Loucy (cell line): ENCODE measurements around the gene EPHB3.

Experiments
- EZH2phosphoT487 ChIP-seq: fragments of 200-600 bp; IDR thresholded peaks from 2 replicates; pipeline ENCODE4 v1.6.1; 2018; ENCODE audit warnings: antibody characterized with exemption, mild to moderate bottlenecking, moderate library complexity, borderline replicate concordance
- TF ChIP-seq, protein P1 (sequence below): fragments of 200-600 bp; sonication (generic); conservative IDR thresholded peaks from 2 replicates; pipeline ENCODE4 v1.5.1; 2014; ENCODE audit warnings: mild to moderate bottlenecking, antibody characterized with exemption, low read length

DNA sequence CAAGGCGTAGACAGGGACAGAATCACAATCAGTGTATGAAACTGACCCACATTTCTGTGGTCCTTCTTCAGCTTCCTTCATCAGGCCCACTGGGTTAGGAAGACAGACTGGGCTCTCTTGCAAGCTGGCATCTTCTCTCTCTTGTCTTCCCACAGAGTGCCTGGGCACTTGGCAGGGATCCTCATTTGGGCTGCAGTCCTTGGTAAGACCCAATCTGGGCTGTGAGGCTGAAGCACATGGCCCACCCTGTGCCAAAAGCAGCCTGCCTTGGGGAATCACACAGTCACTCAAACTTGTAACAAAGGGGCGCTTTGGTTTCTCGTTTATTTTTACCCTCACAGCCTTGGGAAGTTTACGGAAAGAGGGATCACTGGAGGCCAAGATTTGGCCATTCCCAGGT, 8.2 kb upstream of the EPHB3 start:
- TF ChIP-seq, protein P1, sequence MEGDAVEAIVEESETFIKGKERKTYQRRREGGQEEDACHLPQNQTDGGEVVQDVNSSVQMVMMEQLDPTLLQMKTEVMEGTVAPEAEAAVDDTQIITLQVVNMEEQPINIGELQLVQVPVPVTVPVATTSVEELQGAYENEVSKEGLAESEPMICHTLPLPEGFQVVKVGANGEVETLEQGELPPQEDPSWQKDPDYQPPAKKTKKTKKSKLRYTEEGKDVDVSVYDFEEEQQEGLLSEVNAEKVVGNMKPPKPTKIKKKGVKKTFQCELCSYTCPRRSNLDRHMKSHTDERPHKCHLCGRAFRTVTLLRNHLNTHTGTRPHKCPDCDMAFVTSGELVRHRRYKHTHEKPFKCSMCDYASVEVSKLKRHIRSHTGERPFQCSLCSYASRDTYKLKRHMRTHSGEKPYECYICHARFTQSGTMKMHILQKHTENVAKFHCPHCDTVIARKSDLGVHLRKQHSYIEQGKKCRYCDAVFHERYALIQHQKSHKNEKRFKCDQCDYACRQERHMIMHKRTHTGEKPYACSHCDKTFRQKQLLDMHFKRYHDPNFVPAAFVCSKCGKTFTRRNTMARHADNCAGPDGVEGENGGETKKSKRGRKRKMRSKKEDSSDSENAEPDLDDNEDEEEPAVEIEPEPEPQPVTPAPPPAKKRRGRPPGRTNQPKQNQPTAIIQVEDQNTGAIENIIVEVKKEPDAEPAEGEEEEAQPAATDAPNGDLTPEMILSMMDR, result no peak
- TF ChIP-seq EZH2phosphoT487, result no peak
